NAMALWA (cell line): Measurements from ENCODE around the gene GGTA1.
"Not testable (repeated sequence)": the region's sequence is repeated elsewhere in the genome, so short reads cannot be mapped to it uniquely, and the experiment has no call there.

Experiments used
- DNase-seq: peaks from one replicate; pipeline ENCODE4 v3.0.0-alpha.2; 2015; ENCODE audit warnings: low spot score

GGTA1 gene

GRCh38 chr9:121455527-121456239, 44.0 kb downstream of the GGTA1 start:
- DNase-seq = no peak

- DNase-seq = no peak
Measured at GRCh38 chr9:121454972-121455371, 44.7 kb downstream of the GGTA1 start.

- DNase-seq = no peak
Measured at GRCh38 chr9:121453232-121453892, 46.3 kb downstream of the GGTA1 start.

GRCh38 chr9:121452085-121452484, 47.6 kb downstream of the GGTA1 start:
- no peak for DNase-seq

- DNase-seq = no peak
Measured at GRCh38 chr9:121451586-121451985, 48.1 kb downstream of the GGTA1 start.

- no peak for DNase-seq
Measured at GRCh38 chr9:121450241-121450640, 49.4 kb downstream of the GGTA1 start.

- DNase-seq = no peak
Measured at GRCh38 chr9:121449786-121450185, 49.9 kb downstream of the GGTA1 start.

- no peak for DNase-seq
Measured at GRCh38 chr9:121447321-121447834, 52.3 kb downstream of the GGTA1 start.

GRCh38 chr9:121445986-121446385, 53.7 kb downstream of the GGTA1 start:
- peak; percentile 19 for DNase-seq

GRCh38 chr9:121443981-121444380, 55.7 kb downstream of the GGTA1 start:
- no peak for DNase-seq

GRCh38 chr9:121441165-121441564, 58.5 kb downstream of the GGTA1 start:
- no peak for DNase-seq

- no peak for DNase-seq
Measured at GRCh38 chr9:121439711-121440664, 59.7 kb downstream of the GGTA1 start.

GRCh38 chr9:121439016-121439415, 60.6 kb downstream of the GGTA1 start:
- DNase-seq = no peak

GRCh38 chr9:121437891-121438290, 61.8 kb downstream of the GGTA1 start:
- no peak for DNase-seq

- DNase-seq = not testable (repeated sequence)
Measured at GRCh38 chr9:121437046-121437445, 62.6 kb downstream of the GGTA1 start.

GRCh38 chr9:121434969-121435368, 64.7 kb downstream of the GGTA1 start:
- DNase-seq = no peak

GRCh38 chr9:121427899-121428298, 71.7 kb downstream of the GGTA1 start:
- no peak for DNase-seq

GRCh38 chr9:121424024-121424432, 75.6 kb downstream of the GGTA1 start:
- no peak for DNase-seq

GRCh38 chr9:121411993-121412392, 87.7 kb downstream of the GGTA1 start:
- no peak for DNase-seq

GRCh38 chr9:121405899-121406298, 93.7 kb downstream of the GGTA1 start:
- no peak for DNase-seq
